Smooth muscle cell (in vitro differentiated cells): Measurements from ENCODE around the gene SP6. TPM values are rescaled to one million over a fixed set of nuclear protein-coding genes. Genes with fewer than 3 reads are reported as not detected.

ENCODE experiments used
- DNase-seq: peaks from one replicate; lab custom pipeline; 2025; ENCODE audit not compliant: unreplicated experiment; lab: John Stamatoyannopoulos, UW
- H2AFZ ChIP-seq: fragments of 200-600 bp; sonication (generic); 2 replicates; pipeline ENCODE4 v1.6.0; 2016; ENCODE audit warnings: antibody characterized with exemption, low read depth, mild to moderate bottlenecking
- H3F3A ChIP-seq: fragments of 200-600 bp; sonication (generic); 2 replicates; pipeline ENCODE4 v1.6.0; 2017; ENCODE audit warnings: antibody characterized with exemption, low read depth
- H3K27ac ChIP-seq: fragments of 200-600 bp; sonication (generic); 2 replicates; pipeline ENCODE4 v1.5.1; 2016; ENCODE audit warnings: low read depth, mild to moderate bottlenecking
- H3K27me3 ChIP-seq: fragments of 200-600 bp; sonication (generic); 2 replicates; pipeline ENCODE4 v1.6.1; 2016; ENCODE audit warnings: low read depth, mild to moderate bottlenecking
- H3K36me3 ChIP-seq: fragments of 200-600 bp; sonication (generic); 2 replicates; pipeline ENCODE4 v1.5.1; 2016; ENCODE audit warnings: low read depth
- H3K4me1 ChIP-seq: fragments of 200-600 bp; sonication (generic); 2 replicates; pipeline ENCODE4 v1.5.1; 2016; ENCODE audit warnings: low read depth
- H3K4me2 ChIP-seq: fragments of 200-600 bp; sonication (generic); 2 replicates; pipeline ENCODE4 v1.6.0; 2016; ENCODE audit warnings: mild to moderate bottlenecking
- H3K4me3 ChIP-seq: fragments of 200-600 bp; sonication (generic); 2 replicates; pipeline ENCODE4 v1.5.1; 2016; ENCODE audit warnings: mild to moderate bottlenecking
- H3K79me2 ChIP-seq: fragments of 200-600 bp; sonication (generic); 2 replicates; pipeline ENCODE4 v1.6.0; 2016; ENCODE audit warnings: low read depth, mild to moderate bottlenecking
- H3K9ac ChIP-seq: fragments of 200-600 bp; sonication (generic); 2 replicates; pipeline ENCODE4 v1.6.0; 2016; ENCODE audit warnings: low read depth
- H3K9me3 ChIP-seq: fragments of 200-600 bp; sonication (generic); replicated peaks from 2 replicates; pipeline ENCODE4 v1.5.1; 2016; ENCODE audit warnings: low read depth
- H4K20me1 ChIP-seq: fragments of 200-600 bp; sonication (generic); 2 replicates; pipeline ENCODE4 v1.6.0; 2016; ENCODE audit warnings: low read depth
- CTCF ChIP-seq: fragments of 200-600 bp; sonication (generic); IDR thresholded peaks from 2 replicates; pipeline ENCODE4 v1.5.1; 2017; ENCODE audit warnings: borderline replicate concordance, mild to moderate bottlenecking, antibody characterized with exemption; ENCODE audit not compliant: insufficient read depth, poor library complexity, severe bottlenecking
- WGBS: methylation state at CpG from one replicate; pipeline ENCODE4 v1.1.7; 2016; ENCODE audit warnings: low lambda C conversion rate; 5-methylcytosine and 5-hydroxymethylcytosine counted together
- polyA plus RNA-seq: library from polyadenylated mRNA; unstranded; fragments of >200 nt; fragmentation: Nextera tagmentation; extraction: Ambion mirVana; gene quantifications from 2 replicates; pipeline ENCODE4 v1.2.1, GENCODE V29; 2016
- total RNA-seq: library from RNA; depleted of rRNA; stranded (reverse); fragments of >200 nt; gene quantifications from 2 replicates; pipeline ENCODE4 v1.2.3, GENCODE V29; 2014

SP6 gene
- total and polyA plus RNA-seq, 2 experiments from 2014 or later, result 9.3 to 10.7 TPM

- 60% methylated on average over 4 of the region's 4 CpGs for WGBS
- Histone ChIP-seq H3K9ac (no peak overlapping the region), H3K27ac (no peak overlapping the region), H3K27me3 (no peaks in the 10 kb centered on the region), H2AFZ (no peak overlapping the region), H3K4me2 (peak overlapping the region; percentile 88), H3K36me3 (no peaks in the 10 kb centered on the region), H3K4me1 (peaks cover 42% of the 10 kb centered on the region), H3K9me3 (no peaks in the 10 kb centered on the region), H4K20me1 (no peaks in the 10 kb centered on the region), H3F3A (peaks cover 13% of the 10 kb centered on the region), H3K4me3 (no peak overlapping the region), H3K79me2 (no peaks in the 10 kb centered on the region)
- DNase-seq, result no peak
- no peak for TF ChIP-seq CTCF
Measured at GRCh38 chr17:47873200-47874090, 22.5 kb upstream of the SP6 start.

GRCh38 chr17:47872651-47873161, 21.7 kb upstream of the SP6 start:
- TF ChIP-seq CTCF, result no peak
- Histone ChIP-seq H3K36me3 (no peaks in the 10 kb centered on the region), H4K20me1 (no peaks in the 10 kb centered on the region), H2AFZ (peak overlapping the region; percentile 90), H3K4me3 (peak overlapping the region; percentile 30), H3K4me1 (peaks cover 35% of the 10 kb centered on the region), H3K9ac (peak overlapping the region; percentile 43), H3K79me2 (no peaks in the 10 kb centered on the region), H3K27me3 (no peaks in the 10 kb centered on the region), H3K27ac (peak overlapping the region; percentile 62), H3K9me3 (no peaks in the 10 kb centered on the region), H3K4me2 (peak overlapping the region; percentile 88), H3F3A (peaks cover 6% of the 10 kb centered on the region)
- WGBS, result 10% methylated on average over 15 of the region's 15 CpGs
- DNase-seq, result no peak

GRCh38 chr17:47872019-47872650, 21.2 kb upstream of the SP6 start:
- Histone ChIP-seq H2AFZ (peak overlapping the region; percentile 90), H3K36me3 (no peaks in the 10 kb centered on the region), H3K9me3 (no peaks in the 10 kb centered on the region), H3K4me1 (peaks cover 29% of the 10 kb centered on the region), H3K79me2 (no peaks in the 10 kb centered on the region), H3K4me3 (peak overlapping the region; percentile 30), H3F3A (peaks cover 6% of the 10 kb centered on the region), H4K20me1 (no peaks in the 10 kb centered on the region), H3K4me2 (peak overlapping the region; percentile 88), H3K9ac (peak overlapping the region; percentile 43), H3K27me3 (no peaks in the 10 kb centered on the region), H3K27ac (peak overlapping the region; percentile 62)
- peak; percentile 20 for DNase-seq
- 11% methylated on average over 25 of the region's 29 CpGs for WGBS
- no peak for TF ChIP-seq CTCF
